Tibial artery (tissue), 4 donors: ENCODE data around the gene UGT1A9.
"Not testable (repeated sequence)": the region's sequence is repeated elsewhere in the genome, so short reads cannot be mapped to it uniquely, and the experiment has no call there.

Experiments used
- DNase-seq, 2 donors: peaks; one replicate each; pipeline ENCODE4 v3.0.0-alpha.2; 2019
- H3K27ac ChIP-seq, 2 donors: fragments of 200-600 bp; sonication (generic) in 1 of 2; 1 replicate in 1 of 2; 2 replicates in 1 of 2; pipeline ENCODE4 v1.5.1; 2018 to 2019; ENCODE audit warnings: mild to moderate bottlenecking in 1 of 2
- H3K27me3 ChIP-seq, 2 donors: fragments of 200-600 bp; sonication (generic) in 1 of 2; one replicate each; pipeline versions ENCODE4 v1.5.1 to v1.6.0; 2016 to 2019
- H3K36me3 ChIP-seq, 3 donors: fragments of 200-600 bp; sonication (generic) in 2 of 3; one replicate each; pipeline ENCODE4 v1.5.1; 2016 to 2019; ENCODE audit warnings: mild to moderate bottlenecking in 2 of 3
- H3K4me1 ChIP-seq, 4 donors: fragments of 200-600 bp; sonication (generic) in 2 of 4; 1 replicate in 3 of 4; 2 replicates in 1 of 4; pipeline ENCODE4 v1.5.1; 2016 to 2019
- H3K4me3 ChIP-seq, 2 donors: fragments of 200-600 bp; sonication (generic) in 1 of 2; 1 replicate in 1 of 2; 2 replicates in 1 of 2; pipeline ENCODE4 v1.5.1; 2018 to 2019; ENCODE audit warnings: mild to moderate bottlenecking in 2 of 2
- H3K9me3 ChIP-seq, 3 donors: fragments of 200-600 bp; sonication (generic) in 1 of 3; one replicate each; pipeline ENCODE4 v1.5.1; 2016 to 2019
- CTCF ChIP-seq, 2 experiments: fragments of 200-600 bp in 1 of 2; fragments of 450-650 bp in 1 of 2; IDR thresholded peaks; one replicate each; pipeline ENCODE4 v1.5.1; 2017 to 2019; ENCODE audit warnings: antibody characterized with exemption in 2 of 2, mild to moderate bottlenecking in 1 of 2, moderate library complexity in 1 of 2
- intact Hi-C: fragments of 100-400 bp; cut with DNase I; formaldehyde crosslinking; loops from one replicate; pipeline ENCODE4 v1.15.0; 2023; ENCODE audit warnings: low total_unique reads

UGT1A9 gene

GRCh38 chr2:233700028-233700635 is 28.4 kb downstream of the UGT1A9 start:
- Histone ChIP-seq H3K4me3 (no peak overlapping the region), H3K27me3 (no peaks in the 10 kb centered on the region), H3K4me1 (peaks cover 0 to 2% (median 0%) of the 10 kb centered on the region in 4 donors), H3K27ac (no peak overlapping the region), H3K36me3 (no peaks in the 10 kb centered on the region), H3K9me3 (no peaks in the 10 kb centered on the region)
- TF ChIP-seq CTCF (IDR thresholded peaks at IDR 0.05), result no peak
- no peak for DNase-seq
- intact Hi-C loops, result loop anchor here (10.0 kb wide), 1 partner anchor 255 kb away; no protein-coding TSS in a partner anchor

- not testable (repeated sequence) for H3K4me1 ChIP-seq, H3K9me3 ChIP-seq, DNase-seq, H3K27ac ChIP-seq, H3K27me3 ChIP-seq, H3K36me3 ChIP-seq, H3K4me3 ChIP-seq
- intact Hi-C loops, result loop anchor here (10.0 kb wide), 1 partner anchor 256 kb away; no protein-coding TSS in a partner anchor
Observed at GRCh38 chr2:233700842-233701241, 29.1 kb downstream of the UGT1A9 start.

- TF ChIP-seq CTCF (IDR thresholded peaks at IDR 0.05), result no peak
- Histone ChIP-seq H3K9me3 (no peaks in the 10 kb centered on the region), H3K4me3 (no peak overlapping the region), H3K27ac (no peak overlapping the region), H3K27me3 (no peaks in the 10 kb centered on the region), H3K36me3 (no peaks in the 10 kb centered on the region), H3K4me1 (peaks cover 0 to 2% (median 0%) of the 10 kb centered on the region in 4 donors)
- DNase-seq, result no peak
- intact Hi-C loops, result loop anchor here (10.0 kb wide), 1 partner anchor 257 kb away; no protein-coding TSS in a partner anchor
Observed at GRCh38 chr2:233702238-233702637, 30.5 kb downstream of the UGT1A9 start.

- H3K27me3 ChIP-seq, result peaks cover 0 to 2% of the 10 kb centered on the region in 2 donors
- H3K4me1 ChIP-seq, result no peaks in the 10 kb centered on the region
- no peak for DNase-seq
- intact Hi-C loops, result loop anchor here (10.0 kb wide), 1 partner anchor 261 kb away; no protein-coding TSS in a partner anchor
- no peaks in the 10 kb centered on the region for H3K36me3 ChIP-seq
- no peak overlapping the region for H3K27ac ChIP-seq
- no peak overlapping the region for H3K4me3 ChIP-seq
- no peak for TF ChIP-seq CTCF (IDR thresholded peaks at IDR 0.05)
- H3K9me3 ChIP-seq, result no peaks in the 10 kb centered on the region
Observed at GRCh38 chr2:233705911-233706506, 34.3 kb downstream of the UGT1A9 start.

GRCh38 chr2:233706720-233707119 is 35.0 kb downstream of the UGT1A9 start:
- intact Hi-C loops, result loop anchor here (10.0 kb wide), 1 partner anchor 262 kb away; no protein-coding TSS in a partner anchor
- no peak overlapping the region for H3K27ac ChIP-seq
- H3K4me1 ChIP-seq, result no peaks in the 10 kb centered on the region
- no peak overlapping the region for H3K4me3 ChIP-seq
- H3K9me3 ChIP-seq, result no peaks in the 10 kb centered on the region
- DNase-seq, result no peak
- no peak for TF ChIP-seq CTCF (IDR thresholded peaks at IDR 0.05)
- H3K36me3 ChIP-seq, result no peaks in the 10 kb centered on the region
- H3K27me3 ChIP-seq, result peaks cover 0 to 6% of the 10 kb centered on the region in 2 donors

GRCh38 chr2:233707940-233708644 is 36.4 kb downstream of the UGT1A9 start:
- DNase-seq, result no peak
- Histone ChIP-seq H3K4me1 (no peaks in the 10 kb centered on the region), H3K27me3 (peaks cover 0 to 6% of the 10 kb centered on the region in 2 donors), H3K4me3 (no peak overlapping the region), H3K27ac (no peak overlapping the region), H3K36me3 (no peaks in the 10 kb centered on the region), H3K9me3 (no peaks in the 10 kb centered on the region)
- intact Hi-C loops, result loop anchor here (10.0 kb wide), 1 partner anchor 263 kb away; no protein-coding TSS in a partner anchor
- no peak for TF ChIP-seq CTCF (IDR thresholded peaks at IDR 0.05)
